Right renal cortex interstitium (tissue), 3 donors: ENCODE data around the gene ZFYVE1. TPM values are rescaled to one million over a fixed set of nuclear protein-coding genes. Genes with fewer than 3 reads are reported as not detected.
"Not testable (repeated sequence)": the region's sequence is repeated elsewhere in the genome, so short reads cannot be mapped to it uniquely, and the experiment has no call there.

Experiments
- DNase-seq, 3 donors: peaks; one replicate each; pipeline ENCODE4 v3.0.0-alpha.2; 2013; ENCODE audit warnings: low read depth in 3 of 3, low spot score in 2 of 3
- polyA plus RNA-seq, 3 donors: library from polyadenylated mRNA; unstranded; fragments of 120-200 nt; gene quantifications; one replicate each; pipeline ENCODE4 v1.2.1, GENCODE V29; 2013; ENCODE audit not compliant: insufficient read length in 3 of 3

ZFYVE1 gene
- polyA plus RNA-seq, 3 donors: 18.6 to 18.9 (median 18.9) TPM

DNA sequence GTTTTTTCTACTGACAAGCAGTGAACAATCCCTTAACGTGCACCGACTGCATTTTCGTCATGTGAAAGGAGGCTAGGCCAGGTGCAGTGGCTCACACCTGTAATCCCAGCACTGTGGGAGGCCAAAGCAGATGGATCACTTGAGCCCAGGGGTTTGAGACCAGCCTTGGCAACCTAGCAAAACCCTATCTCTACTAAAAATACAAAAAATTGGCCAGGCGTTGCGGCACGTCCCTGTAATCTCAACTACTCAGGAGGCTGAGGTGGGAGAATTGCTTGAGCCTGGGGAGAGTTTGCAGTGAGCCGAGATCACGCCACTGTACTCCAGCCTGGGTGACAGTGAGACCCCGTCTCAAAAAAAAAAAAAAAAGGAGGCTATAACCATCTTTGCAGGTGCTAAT is 22.3 kb downstream of the ZFYVE1 start:
- not testable (repeated sequence) for DNase-seq

DNA sequence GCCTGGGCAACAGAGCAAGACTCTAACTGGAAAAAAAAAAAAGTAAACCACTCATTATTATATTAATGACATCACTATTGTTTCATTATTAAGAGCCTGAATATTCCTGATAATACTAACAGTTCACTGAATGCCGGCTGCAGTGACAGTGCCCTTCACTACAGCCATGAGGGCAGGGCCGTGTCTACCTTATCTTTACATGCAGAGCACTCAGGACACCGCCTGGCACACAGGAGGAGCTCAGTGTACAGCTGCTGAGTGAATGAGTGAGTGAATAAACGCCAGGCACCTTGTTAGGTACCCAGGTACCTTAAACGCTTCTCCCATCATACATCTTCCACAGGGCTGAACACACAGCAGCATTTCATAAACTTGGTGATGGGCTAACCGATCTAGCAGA is 23.2 kb downstream of the ZFYVE1 start:
- DNase-seq: no peak

DNA sequence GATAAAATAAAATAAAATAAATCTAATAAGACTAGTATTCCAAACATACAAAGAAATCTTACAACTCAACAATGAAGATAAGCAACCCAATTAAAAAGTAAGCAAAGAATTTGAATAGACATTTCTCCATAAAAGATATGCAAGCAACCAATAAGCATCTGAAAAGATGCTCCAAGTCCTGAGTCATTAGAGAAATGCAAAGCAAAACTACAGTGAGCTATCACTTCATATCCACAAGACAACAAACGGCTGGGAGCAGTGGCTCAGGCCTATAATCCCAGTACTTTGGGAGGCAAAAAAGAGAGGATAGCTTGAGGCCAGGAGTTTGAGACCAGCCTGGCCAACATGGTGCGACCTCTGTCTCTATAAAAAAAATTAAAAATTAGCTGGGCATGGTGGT is 26.8 kb downstream of the ZFYVE1 start:
- DNase-seq: no peak

DNA sequence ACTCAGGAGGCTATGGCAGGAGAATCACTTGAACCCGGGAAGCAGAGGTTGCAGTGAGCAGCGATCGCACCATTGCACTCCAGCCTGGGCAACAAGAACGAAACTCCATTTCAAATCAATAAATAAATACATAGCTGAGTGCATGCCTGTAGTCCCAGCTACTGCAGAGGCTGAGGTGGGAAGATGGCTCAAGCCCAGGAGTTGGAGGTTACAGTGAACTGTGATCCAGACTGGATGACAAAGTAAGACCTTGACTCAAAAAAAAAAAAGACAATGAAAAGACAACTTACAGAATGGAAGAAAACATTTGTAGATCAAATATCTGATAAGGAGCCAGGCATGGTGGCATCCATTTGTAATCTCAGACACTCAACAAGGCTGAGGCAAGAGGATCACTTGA is 27.6 kb downstream of the ZFYVE1 start:
- no peak for DNase-seq

DNA sequence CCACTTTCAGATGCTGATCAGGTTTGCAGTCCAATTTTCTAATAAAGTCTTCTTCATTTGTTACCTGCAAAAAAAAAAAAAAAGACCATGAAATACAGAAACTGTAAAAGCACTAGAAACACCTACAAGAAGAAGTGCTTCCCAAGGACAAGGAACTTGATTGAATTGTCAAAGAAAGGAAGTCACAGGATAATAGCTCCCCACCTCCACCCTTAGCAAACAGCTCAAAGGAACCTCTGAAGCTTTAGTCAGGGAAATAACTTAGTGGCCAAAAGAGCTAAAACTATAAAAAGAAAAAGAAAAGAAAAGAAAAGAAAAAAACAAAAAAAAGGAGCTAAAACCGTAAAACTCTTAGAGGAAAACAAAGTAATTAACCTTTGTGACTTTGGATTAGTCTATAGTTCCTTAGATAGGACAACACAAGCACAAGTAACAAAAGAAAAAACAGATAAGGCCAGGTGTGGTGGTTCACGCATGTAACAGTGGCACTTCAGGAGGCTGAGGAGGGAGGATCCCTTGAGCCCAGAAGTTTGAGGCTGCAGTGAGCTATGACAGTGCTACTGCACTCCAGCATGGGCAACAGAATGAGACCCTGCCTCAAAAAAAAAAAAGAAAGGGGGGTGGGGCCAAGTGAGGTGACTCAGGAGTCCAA is 28.5 kb downstream of the ZFYVE1 start:
- no peak for DNase-seq

DNA sequence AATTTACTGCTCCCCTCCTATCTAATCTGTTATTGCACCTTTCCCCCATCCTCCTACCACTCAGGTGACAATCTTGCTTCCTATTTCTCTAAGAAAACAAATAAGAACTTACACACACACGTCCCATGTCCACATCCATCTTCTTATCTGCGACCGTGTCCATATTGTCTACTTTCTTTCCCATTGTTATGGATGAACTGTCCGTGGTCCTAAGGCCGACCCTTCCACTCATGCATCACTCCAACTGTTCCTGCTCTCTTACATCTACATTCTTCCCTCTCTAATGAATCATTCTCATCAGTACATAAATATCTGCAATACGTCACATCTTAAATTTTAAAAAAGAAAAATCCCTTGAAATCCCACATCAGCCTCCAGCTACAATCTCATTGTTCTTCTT is 30.0 kb downstream of the ZFYVE1 start:
- DNase-seq: no peak

DNA sequence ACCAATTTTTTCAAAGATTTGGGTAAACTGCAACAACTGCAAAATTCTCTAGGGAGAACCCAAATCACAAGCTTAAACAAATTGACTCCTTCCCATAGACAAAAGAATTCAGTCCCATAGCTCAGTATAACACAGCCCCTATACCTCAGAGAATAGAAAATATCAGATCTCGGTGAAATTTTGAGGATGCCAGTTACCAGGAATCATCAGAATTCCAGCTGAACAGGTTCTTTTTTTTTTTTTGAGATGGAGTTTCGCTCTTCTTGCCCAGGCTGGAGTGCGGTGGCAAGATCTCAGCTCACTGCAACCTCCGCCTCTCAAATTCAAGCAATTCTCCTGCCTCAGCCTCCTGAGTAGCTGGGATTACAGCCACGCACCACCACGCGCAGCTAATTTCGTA is 36.7 kb downstream of the ZFYVE1 start:
- no peak for DNase-seq

DNA sequence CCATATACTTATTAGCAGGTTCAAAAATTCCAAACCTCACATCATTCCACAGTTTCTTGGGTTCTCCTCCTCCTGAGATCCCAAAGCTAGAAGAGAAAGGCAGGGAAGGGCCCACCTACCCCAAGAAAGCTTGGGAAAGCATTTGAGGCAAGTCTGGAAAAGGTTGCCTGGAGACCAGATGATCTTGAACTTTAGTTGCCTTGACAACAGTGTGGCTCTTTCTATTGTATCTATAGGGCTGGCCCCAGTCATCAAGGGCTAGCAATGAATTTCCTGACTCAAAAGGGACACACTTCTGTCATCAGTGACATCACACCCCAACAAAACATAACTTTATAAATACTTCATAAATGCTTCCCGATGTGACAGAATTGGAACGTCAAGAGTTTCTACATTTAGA is 40.0 kb downstream of the ZFYVE1 start:
- DNase-seq: no peak

DNA sequence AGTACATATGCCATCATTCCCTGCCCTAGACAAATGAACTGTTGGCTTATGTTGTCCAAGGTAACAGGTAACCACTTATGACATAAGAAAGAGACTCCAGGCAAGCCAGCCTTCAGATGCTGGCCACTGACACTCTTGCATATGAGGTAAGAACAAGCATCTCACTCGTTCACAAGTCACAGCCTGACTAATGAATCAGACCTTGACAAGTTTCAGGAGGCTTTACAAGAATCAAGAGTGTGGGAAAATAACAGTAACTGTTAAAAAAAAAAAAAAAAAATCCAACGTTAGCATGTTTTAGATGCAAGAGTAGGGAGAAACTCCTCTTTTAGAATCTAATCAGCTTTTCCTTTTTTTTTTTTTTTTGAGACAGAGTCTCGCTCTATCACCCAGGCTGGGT is 40.7 kb downstream of the ZFYVE1 start:
- no peak for DNase-seq

DNA sequence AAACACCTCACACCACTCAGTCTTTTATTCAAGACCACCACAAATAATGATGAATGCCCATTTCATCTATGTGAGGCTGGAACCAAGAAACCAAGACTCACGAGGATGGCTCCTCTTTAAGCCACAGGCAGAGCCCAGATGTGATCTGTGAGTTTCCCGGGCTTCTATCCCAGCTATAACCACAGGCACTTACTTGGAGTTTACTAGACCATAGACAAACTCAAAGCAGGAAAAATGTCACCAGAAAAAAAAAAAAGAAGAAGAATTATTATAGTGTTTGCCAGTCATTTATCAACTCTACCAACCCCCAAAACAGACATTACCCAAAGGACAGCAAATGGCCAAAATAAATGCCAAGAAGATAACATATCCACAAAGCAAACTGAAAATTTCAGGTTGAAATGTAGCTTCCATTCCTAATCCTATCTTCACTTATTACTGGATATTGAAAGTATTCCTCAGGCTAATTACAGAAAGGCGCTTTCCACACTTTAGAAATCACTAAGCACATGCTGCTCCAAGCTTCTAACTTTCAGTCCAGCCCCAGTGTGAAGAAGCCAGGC is 44.7 kb downstream of the ZFYVE1 start:
- no peak for DNase-seq

DNA sequence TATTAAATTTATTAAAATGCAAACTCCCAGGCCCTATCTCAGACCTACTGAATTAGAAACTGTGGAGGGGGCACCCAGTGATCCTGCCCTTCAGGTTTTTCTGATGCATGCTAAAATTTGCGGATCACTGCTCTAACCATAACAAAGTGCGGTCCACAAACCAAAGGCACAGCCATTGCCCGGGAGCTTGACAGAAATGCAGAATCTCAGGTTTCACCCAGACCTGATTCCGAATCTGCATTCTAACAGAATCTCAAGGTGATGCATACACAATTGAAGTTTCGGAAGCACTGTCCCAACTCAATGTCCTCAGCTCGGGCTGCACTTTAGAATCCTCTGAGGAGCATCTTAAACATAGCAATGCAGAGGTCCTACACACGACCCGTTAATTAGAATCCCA is 46.0 kb downstream of the ZFYVE1 start:
- no peak for DNase-seq

DNA sequence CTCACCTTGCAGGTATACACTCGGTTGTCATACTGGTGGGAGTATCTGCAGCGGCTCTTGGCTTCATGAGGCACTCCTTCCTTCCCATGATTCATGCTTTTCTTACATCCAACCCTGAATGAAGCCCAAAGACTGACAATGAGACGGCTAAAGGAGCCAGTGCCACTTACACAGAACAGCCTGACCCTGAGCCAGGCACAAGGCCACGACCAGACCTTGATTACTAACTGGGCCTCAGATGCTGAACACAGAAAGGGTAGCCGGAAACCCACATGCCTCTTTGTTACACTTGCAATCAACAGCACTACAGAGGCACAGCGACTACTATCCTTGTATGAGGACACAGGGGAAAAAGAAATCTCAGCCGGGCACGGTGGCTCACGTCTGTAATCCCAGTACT is 48.0 kb downstream of the ZFYVE1 start:
- no peak for DNase-seq

DNA sequence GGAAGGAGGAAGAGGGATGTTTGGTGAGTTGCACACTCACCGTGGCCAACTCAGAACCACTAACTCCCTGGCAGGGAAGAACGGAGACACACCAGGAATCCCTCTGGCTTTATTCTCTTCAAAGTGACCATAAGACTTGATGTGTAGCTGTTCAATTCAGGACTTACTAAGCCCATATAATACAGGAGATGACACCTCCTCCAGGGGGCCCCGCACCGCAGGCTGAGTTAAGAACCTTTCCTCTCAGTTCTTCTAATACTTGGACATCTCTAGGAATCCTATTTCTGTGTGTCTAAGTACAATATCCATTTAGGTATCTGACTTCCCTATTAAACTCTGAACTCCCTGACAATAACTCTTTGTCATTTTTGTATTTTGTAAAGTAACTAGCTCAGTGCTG is 51.1 kb downstream of the ZFYVE1 start:
- DNase-seq: no peak

DNA sequence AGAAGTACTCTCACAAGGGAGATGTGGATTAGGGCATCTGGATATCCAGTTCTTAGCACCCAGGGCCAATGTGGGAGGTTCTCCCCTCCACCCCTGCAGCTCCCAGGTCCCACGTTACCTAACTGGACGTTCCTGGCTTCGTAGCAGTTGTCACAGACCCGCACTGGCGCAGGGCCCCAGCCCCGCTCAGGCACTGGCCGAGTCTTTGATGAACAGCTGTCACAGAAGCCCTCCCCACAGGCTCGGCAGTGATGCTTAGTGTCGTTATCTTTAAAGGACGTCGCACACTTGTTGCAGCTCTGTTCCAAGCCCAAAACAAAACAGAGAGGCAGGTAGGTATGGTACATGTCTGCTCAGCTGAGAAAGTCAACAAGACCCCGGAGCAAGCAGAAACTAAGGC is 52.2 kb downstream of the ZFYVE1 start:
- no peak for DNase-seq

DNA sequence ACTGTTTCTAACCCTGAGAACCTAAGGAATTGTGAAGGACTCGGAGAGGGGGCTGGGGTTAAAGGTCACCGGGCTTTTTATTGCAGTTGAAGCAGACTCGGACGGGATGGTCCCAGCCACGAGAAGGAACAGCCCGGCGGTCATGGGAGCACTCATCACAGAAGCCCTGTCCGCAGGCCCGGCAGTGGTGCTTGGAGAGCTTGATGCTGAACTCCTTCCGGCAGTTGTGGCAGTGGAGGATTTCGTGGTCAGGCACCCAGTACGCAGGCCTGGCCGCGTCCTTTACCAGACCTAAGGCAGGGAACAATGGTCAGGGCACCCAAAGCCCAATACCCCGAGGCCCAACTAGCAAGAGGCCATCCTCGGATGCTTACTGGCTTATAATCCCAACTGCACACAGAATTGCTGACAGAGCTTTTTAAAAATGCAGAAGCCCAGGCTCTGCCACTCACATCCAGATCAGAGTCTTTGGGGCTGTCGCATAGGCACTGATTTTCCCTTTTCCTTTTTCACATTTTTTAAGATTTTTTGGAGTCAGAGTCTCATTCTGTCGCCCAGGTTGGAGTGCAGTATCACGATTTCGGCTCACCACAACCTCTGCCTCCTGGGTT is 56.0 kb downstream of the ZFYVE1 start:
- no peak for DNase-seq

DNA sequence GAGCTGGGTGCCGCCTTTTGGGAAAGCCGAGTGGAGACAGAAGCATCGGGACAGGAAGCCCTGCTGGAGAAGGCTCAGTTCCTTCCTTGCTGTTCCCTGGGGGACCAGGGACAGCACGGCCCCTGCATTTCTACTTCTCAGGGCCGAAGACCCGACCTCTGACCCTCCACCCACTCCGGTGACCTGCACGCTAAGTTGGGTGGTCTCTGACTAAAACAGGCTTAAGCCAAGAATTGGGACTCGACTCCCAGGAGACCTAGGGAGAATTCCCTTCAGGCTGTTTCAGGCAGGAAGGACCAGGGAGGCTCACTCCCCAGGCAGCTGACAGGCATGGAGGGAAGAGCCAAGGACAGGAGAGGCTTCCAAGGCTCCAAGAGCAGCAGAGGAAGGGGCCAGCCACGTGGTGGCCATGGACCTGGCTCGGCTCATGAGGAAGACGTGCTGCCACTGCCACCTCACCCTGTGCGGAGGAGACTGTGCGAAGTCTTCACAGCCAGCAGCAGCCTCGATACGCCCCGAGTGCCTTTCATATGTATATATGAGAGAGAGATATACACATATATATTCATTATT is 56.8 kb downstream of the ZFYVE1 start:
- DNase-seq: no peak

DNA sequence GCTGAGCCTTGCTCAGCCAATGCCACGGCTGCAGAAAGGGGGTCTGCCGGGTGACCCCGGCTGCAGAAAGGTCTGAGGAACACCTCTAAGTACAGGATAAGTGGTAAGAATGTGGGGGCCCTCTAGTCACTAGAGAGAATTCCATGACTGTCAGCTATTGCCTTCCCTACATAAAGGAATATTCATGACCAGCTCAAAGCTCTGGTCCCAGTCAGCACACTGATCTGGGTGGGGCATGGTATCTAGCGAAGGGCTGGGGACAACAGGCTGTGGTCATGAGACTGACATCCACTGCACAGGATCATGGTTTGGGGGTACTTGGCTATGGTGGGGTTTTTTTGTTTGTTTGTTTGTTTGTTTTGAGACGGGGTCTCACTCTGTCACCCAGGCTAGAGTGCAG is 58.6 kb downstream of the ZFYVE1 start:
- no peak for DNase-seq

DNA sequence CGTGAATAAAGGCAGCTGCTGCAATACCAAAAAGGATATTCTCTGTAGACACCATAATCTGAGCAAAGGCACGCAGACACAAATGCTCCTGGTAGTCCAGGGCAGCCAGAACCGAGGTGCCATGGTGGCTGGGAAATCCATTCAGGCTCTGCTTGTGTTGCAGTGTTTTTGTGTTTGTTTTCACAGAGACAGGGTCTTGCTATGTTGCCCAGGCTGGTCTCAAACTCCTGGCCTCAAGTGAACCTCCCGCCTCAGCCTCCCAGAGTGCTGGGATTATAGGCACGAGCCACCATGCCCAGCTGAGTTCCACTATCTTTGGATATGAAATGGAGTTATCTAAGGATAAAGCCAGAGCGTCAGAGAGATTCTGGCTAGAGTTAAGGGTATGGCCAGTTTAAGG is 60.9 kb downstream of the ZFYVE1 start:
- no peak for DNase-seq

DNA sequence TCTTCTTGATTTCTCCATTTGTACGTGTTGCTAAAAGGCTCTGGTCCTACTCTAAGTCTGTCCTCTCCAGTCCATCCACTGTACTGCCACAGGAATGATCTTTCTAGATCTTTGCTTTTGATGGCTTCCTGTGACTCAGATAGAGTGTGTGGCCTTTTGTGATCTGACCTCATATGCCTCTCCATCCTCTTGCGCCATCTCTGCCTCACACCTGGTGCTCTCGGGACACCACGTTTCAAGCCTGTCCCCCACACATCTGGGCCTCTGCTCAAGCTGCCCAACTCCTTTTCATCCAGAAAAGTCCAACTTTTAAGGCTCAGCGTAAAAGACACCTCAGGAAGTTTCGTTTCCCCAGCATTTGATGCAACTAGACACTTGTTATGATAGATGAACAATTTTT is 61.7 kb downstream of the ZFYVE1 start:
- DNase-seq: no peak

DNA sequence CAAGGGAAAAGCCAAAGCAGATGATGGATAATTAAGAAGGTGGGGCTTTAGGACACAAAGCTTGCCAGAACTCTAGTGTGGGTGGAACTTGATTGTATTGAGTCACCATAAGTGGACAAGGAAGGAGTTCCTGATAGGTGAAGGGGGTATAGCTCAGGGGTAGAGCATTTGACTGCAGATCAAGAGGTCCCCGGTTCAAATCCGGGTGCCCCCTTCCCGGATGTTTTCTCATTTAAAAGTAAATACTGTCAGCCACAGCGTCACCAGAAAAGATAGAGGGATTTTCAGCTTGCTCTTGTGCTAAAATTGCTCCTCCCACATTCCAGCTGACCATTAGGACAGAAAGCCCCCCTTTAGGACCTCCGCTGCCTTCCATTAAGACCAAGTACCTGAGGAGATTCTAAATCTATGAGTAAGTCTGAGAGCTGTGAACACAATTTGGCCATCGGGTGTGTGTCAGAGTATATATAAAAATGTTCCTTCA is 64.0 kb downstream of the ZFYVE1 start:
- DNase-seq: no peak

DNA sequence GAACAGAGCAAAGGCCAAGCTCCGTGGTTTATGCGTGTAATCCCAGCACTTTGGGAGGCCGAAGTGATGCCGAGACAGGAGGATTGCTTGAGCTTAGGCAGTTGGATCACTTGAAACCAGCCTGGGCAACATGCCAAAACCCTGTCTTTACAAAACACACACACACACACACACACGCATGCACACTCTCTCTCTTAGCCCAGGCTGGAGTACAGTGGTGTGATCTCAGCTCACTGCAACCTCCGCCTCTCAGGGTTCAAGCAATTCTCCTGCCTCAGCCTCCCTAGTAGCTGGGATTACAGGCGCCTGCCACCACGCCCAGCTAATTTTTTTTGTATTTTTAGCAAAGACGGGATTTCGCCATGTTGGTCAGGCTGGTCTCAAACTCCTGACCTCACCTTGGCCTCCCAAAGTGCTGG is 64.6 kb downstream of the ZFYVE1 start:
- DNase-seq: not testable (repeated sequence)
